HCT116 (cell line): ENCODE results near the gene MFN1.

Source experiments
- CEBPB ChIP-seq: IDR thresholded peaks from 2 replicates; pipeline ENCODE4 v1.6.1; 2012; ENCODE audit warnings: low read depth
- CTCF ChIP-seq, 3 experiments: fragments of 200-600 bp in 1 of 3; sonication (generic) in 1 of 3; IDR thresholded peaks in 2 of 3; conservative IDR thresholded peaks in 1 of 3; 2 replicates each; pipeline ENCODE4 v1.5.1; 2012 to 2017; ENCODE audit warnings: low read depth in 2 of 3, low read length in 2 of 3, antibody characterized with exemption in 1 of 3, borderline replicate concordance in 1 of 3, control low read depth in 1 of 3, mild to moderate bottlenecking in 1 of 3, mixed read lengths in 1 of 3, mixed run types in 1 of 3, moderate library complexity in 1 of 3; ENCODE audit not compliant: insufficient read depth in 1 of 3
- POLR2A ChIP-seq: IDR thresholded peaks from 2 replicates; pipeline ENCODE4 v1.7.0; 2011; ENCODE audit warnings: borderline replicate concordance; ENCODE audit not compliant: insufficient read depth, insufficient read length; ENCODE audit errors: extremely low read depth
- POLR2AphosphoS5 ChIP-seq: IDR thresholded peaks from 2 replicates; pipeline ENCODE4 v1.6.1; 2011; ENCODE audit warnings: mild to moderate bottlenecking, low read depth, low read length, moderate library complexity
- RAD21 ChIP-seq: IDR thresholded peaks from 2 replicates; pipeline ENCODE4 v1.6.1; 2012; ENCODE audit warnings: low read depth, mild to moderate bottlenecking
- YY1 ChIP-seq: IDR thresholded peaks from 2 replicates; pipeline ENCODE4 v1.6.1; 2011; ENCODE audit warnings: low read length, low read depth, moderate library complexity, mild to moderate bottlenecking; ENCODE audit not compliant: insufficient replicate concordance; ENCODE audit errors: extremely low read depth

- TF ChIP-seq CTCF (IDR thresholded peaks at IDR 0.05 in 2 of 3, conservative IDR thresholded peaks at IDR 0.05 in 1 of 3; ENCODE audit: borderline replicate concordance in 1 of 3, insufficient read depth in 1 of 3, low read depth in 2 of 3, low read length in 2 of 3) (no peak), POLR2A (no peak), CEBPB (no peak), RAD21 (no peak), POLR2AphosphoS5 (no peak), YY1 (no peak)
Observed at GRCh38 chr3:179391906-179392305, 44.4 kb downstream of the MFN1 start.
